ENCODE measurements around the gene PPP6R1. TPM values are rescaled to one million over a fixed set of nuclear protein-coding genes. Genes with fewer than 3 reads are reported as not detected.

PPP6R1 gene
- total and polyA plus RNA-seq, 5 experiments from 2014 or later: 57.3 to 168 (median 131) TPM

DNA sequence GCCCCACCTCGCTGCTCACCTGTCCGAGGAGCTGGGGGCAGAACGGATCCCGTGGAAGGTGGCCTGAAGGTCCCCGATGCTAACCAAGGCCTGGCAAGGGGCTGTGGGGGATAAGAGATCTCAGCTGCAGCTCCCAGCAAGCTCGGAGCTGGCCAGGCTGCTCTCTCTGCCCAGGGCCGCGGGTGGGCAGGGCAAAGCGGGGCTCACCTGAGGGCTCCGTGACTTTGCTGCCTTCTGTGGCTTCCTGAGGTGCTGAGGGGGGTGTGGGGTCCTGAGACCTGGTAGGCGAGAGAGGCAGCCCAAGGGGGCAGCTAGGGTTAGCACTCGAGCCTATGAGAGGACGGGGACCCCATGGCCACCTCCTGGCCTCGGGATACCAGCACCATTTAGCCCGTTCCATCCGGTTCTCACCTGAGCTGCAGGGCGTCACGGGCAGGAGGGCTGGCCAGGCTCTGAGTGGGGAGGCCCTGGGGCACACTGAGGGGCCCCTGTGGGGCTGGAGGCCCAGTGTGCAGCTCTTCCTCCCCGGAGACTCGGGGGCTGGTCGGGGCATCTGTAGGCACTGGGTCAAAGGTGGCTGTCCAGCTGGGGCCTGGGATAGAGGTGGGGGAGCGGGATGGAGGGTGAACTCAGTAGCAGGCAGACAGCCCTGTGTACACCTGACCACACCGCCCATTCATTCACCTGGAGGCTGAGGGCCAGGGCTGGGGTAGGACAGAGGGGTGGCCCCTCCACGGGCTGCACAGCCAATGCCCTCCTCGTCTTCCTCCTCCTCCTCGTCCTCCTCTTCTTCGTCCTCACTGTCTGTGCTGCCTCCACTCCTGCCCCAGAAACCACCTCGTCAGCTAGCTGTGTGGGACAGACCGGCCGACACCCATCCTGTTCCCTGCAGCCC is 27.2 kb downstream of the PPP6R1 start:
- POLR2A ChIA-PET: no interaction called here
- no peak overlapping the region for H3K27ac Mint-ChIP-seq

DNA sequence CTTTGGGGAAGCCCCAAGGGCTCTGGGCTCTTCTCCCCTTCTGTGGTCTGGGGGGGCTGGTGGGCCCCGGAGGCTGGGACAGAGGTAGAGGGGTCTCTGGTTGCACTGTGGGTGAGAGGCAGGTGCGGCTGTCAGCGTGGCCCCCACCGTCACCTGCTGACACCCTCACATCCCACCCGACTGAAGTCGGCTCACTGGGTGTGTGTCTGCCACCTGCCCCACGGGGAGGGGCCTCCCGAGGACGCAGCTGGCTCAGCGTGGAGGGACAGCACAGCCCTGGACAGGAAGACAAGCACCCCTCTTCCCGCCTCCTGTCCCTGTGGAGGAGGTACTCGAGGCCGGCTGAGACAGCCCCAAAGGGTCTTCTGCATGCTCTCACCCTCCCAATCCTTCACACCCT is 28.0 kb downstream of the PPP6R1 start:
- Mint-ChIP-seq H3K27me3 (no peaks in the 10 kb centered on the region), H3K27ac (peak overlapping the region in 1 of 10 donors; percentile 84), H3K9me3 (no peaks in the 10 kb centered on the region), H3K4me1 (peaks cover 0 to 13% (median 5%) of the 10 kb centered on the region in 4 donors), H3K4me3 (no peak overlapping the region), H3K36me3 (peaks cover 7 to 66% (median 11%) of the 10 kb centered on the region in 3 donors)
- POLR2A ChIA-PET: no interaction called here
- ATAC-seq (no peak), DNase-seq (no peak)

More for the DNA sequence above, 27.2 kb downstream of the PPP6R1 start:
- Mint-ChIP-seq H3K4me3 (no peak overlapping the region), H3K9me3 (no peaks in the 10 kb centered on the region), H3K36me3 (peaks cover 9 to 70% (median 11%) of the 10 kb centered on the region in 3 donors), H3K4me1 (peaks cover 0 to 10% (median 5%) of the 10 kb centered on the region in 4 donors), H3K27me3 (no peaks in the 10 kb centered on the region)
- DNase-seq (no peak), ATAC-seq (no peak)

DNA sequence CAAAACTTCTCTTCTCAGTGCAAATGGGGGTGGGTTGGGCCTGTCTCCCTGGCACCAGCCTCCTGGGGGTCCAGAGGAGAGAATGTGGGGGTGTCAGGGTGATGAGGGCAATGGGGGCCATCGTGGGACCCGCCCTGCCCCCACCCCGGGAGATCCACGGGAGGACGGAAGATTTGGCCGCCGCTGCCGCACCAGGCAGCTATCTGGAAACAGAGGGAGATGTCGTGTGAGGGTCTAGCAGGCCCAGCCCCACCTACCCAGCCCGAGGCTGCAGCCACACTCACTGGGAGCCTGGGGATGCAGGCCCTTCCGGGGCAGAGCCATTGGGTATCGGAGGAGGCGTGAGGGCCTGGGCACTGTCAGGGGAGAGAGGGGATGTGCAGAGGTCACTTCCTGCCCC is 28.5 kb downstream of the PPP6R1 start:
- Mint-ChIP-seq H3K4me3 (no peak overlapping the region), H3K27me3 (no peaks in the 10 kb centered on the region), H3K36me3 (peaks cover 7 to 62% (median 11%) of the 10 kb centered on the region in 3 donors), H3K9me3 (no peaks in the 10 kb centered on the region), H3K27ac (peak overlapping the region in 1 of 10 donors; percentile 37), H3K4me1 (peaks cover 0 to 17% (median 9%) of the 10 kb centered on the region in 4 donors)
- POLR2A ChIA-PET: interaction anchor here (0.6 kb wide), 1 partner anchor 1906 kb away, joined by 3 read pairs; no protein-coding TSS in a partner anchor
- ATAC-seq (no peak), DNase-seq (no peak)

DNA sequence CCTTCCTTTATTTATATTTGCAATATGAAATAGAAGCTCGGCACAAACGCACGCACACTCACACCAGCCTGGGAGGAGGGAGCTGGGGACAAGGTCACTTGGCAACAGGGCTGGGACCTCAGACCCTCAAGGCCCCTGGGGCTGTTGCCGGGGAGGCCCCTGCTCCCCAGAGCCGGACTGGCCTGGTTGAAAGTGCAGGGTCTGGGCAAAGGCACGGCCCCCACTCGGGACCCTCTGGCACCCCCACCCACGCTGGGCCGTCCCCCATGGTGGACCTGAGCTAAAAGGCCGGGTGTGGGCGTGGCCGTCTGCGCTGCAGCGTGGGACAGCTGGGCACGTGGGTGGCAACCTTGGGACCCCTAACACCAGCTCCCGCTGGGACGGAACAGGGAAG is 29.0 kb downstream of the PPP6R1 start:
- POLR2A ChIA-PET: interaction anchor here (0.6 kb wide), 1 partner anchor 1906 kb away, joined by 3 read pairs; no protein-coding TSS in a partner anchor

DNA sequence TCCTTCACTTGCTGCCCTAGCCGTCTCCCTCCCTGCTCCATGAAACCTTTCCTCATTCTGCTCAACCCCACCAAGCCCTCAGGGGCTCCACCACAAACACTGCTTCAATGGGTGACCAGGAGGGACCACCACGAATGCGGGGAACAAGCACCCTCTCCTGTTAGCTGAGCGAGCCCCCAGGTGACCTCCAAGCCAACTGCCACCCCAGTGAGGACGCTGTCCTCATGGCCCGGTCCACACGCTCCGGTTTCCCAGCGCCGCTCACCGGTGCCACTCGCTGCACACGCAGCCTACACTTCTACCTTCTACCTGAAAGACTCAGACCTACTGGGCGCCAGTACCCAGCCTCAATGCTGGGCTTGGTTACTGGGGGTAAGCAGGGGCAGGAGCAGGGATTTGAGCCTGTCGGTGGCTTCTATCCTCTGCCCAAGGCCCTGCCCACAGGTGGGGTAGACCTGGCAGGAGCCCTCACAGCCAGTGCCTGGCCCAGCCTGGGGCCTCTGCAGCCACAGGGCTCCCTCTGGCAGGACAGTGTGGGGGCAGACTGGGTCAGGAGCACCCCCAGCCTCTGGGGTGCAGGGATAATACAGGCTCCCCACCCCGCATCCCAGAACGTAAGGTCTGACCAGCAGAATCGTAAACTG is 29.6 kb downstream of the PPP6R1 start:
- H3K36me3 Mint-ChIP-seq: peaks cover 2 to 51% (median 2%) of the 10 kb centered on the region in 3 donors

More for the DNA sequence above, 29.0 kb downstream of the PPP6R1 start:
- H3K27ac Mint-ChIP-seq: no peak overlapping the region
- no peak overlapping the region for H3K4me3 Mint-ChIP-seq
- H3K4me1 Mint-ChIP-seq: peaks cover 0 to 15% (median 10%) of the 10 kb centered on the region in 4 donors
- ATAC-seq (no peak), DNase-seq (no peak)
- peaks cover 2 to 56% (median 7%) of the 10 kb centered on the region in 3 donors for H3K36me3 Mint-ChIP-seq
- H3K9me3 Mint-ChIP-seq: no peaks in the 10 kb centered on the region
- H3K27me3 Mint-ChIP-seq: no peaks in the 10 kb centered on the region

DNA sequence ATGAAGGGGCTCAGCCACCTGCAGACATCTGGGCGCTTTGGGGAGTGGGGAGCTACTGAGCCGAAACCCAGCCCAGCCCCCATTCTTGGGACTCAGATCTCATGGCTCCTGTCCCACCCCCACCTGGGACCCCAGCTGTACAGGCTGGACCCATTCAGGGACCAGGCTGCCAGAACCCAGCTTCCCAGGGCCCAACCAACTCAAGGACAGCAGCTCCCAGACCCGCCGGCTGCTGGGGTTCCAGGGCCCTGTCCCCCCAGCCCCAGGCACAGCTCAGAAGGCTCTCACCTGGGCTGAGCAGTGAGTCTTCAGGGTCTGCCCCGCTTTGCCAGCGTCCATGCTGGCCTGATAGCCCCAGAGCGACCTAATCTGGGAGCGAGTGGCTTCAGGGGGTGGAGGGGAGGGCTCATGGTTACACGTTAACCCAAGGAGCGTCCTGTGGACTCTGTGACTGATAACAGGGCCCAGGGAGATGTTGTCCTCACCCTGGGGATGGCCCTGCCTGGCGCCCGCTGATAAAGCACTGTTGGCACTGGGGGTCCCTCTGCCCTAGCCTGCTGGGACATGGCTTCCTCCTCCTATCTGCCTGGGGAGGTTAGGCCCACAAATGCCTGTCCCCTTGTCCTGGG is 30.3 kb downstream of the PPP6R1 start, which contains the start of gene TMEM86B:
Gene TMEM86B, minus strand, starts transcription at position 361 of the 629 bp plus-strand sequence. Its CDS starts 22 bp downstream, at position 339.
- POLR2A ChIA-PET: interaction anchor here (0.6 to 1.5 kb wide), 3 partner anchors 18 to 52 kb away, joined by 3 to 6 read pairs (median 5); partner anchors contain the start of gene HSPBP1
- ATAC-seq (no peak), DNase-seq (no peak)
- H3K27ac Mint-ChIP-seq: peak within 1 kb of the TSS in 2 of 10 donors; percentile 29 to 74
- H3K9me3 Mint-ChIP-seq: no peaks in the 10 kb centered on the region
- H3K36me3 Mint-ChIP-seq: peaks cover 0 to 45% (median 2%) of the 10 kb centered on the region in 3 donors
- peak within 1 kb of the TSS in 2 of 10 donors; percentile 36 to 65 for H3K4me3 Mint-ChIP-seq
- peaks cover 0 to 12% (median 9%) of the 10 kb centered on the region in 4 donors for H3K4me1 Mint-ChIP-seq
- H3K27me3 Mint-ChIP-seq: no peaks in the 10 kb centered on the region

More for the DNA sequence above, 29.6 kb downstream of the PPP6R1 start:
- no peak for DNase-seq
- H3K4me1 Mint-ChIP-seq: peaks cover 0 to 12% (median 9%) of the 10 kb centered on the region in 4 donors
- H3K9me3 Mint-ChIP-seq: no peaks in the 10 kb centered on the region
- H3K27ac Mint-ChIP-seq: peak overlapping the region in 1 of 10 donors; percentile 65
- H3K4me3 Mint-ChIP-seq: peak overlapping the region in 1 of 10 donors; percentile 36
- no peaks in the 10 kb centered on the region for H3K27me3 Mint-ChIP-seq
- ATAC-seq: no peak
- POLR2A ChIA-PET: no interaction called here

DNA sequence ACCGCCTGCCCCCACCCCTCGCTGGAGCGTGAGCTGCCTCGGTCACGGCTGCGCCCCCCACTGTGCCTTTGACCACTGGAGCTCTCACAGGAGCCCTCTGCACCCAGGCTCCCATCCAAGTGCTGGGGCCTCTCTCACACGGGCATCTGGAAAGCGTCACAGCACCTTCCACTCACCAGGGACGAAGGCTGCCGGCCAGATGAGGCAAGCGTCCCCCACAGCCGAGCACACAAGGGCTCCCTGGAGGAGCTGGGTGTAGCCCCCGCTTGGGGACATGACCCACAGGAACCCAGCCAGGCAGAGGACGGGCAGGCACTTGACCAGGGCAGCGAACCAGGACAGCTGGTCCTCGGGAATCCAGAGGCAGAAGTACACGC is 30.8 kb downstream of the PPP6R1 start:
- DNase-seq (no peak), ATAC-seq (no peak)
- Mint-ChIP-seq H3K27me3 (no peaks in the 10 kb centered on the region), H3K4me1 (peaks cover 0 to 12% (median 9%) of the 10 kb centered on the region in 4 donors), H3K9me3 (no peaks in the 10 kb centered on the region), H3K4me3 (peak overlapping the region in 1 of 10 donors; percentile 65), H3K27ac (peak overlapping the region in 1 of 10 donors; percentile 74), H3K36me3 (peaks cover 0 to 41% (median 2%) of the 10 kb centered on the region in 3 donors)
- POLR2A ChIA-PET: interaction anchor here (0.6 to 1.5 kb wide), 3 partner anchors 18 to 52 kb away, joined by 3 to 6 read pairs (median 5); partner anchors contain the start of gene HSPBP1

DNA sequence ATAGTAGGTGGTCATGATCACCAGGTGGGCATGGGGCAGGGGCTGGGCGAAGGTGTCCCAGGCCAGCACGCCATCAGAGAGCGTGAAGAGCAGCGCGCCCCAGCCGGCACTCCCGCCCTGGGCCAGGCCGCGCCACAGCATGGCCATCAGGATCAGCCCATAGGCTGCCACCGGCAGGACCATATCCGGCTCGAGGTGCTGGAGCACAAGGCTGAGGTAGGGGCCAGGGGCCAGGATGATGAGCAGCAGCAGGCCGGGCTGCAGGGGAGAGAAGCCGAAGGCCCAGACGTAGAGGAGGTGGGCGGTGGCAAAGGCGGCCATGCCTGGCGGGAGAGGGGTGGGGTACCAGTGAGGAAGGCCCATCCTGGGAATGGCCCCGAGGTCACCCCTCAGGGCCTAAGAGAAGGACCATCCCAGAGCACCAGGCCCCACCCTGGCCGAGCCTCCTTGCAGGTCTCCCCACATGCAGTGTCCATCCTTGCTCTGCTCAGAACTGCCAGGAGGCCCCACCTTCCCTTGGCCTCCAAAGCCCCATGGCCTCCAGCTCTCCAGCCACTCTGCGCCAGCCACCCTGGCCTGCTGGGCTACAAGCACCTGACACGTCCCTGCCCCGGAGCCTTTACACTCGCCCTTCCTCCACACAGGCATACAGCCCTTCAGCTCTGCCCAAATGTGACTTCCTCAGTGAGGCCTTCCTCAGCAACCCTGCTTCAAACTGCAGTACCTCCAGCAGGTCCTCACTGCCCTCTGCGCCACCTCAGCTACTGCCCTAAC is 31.4 kb downstream of the PPP6R1 start:
- DNase-seq: no peak
- Mint-ChIP-seq H3K27me3 (no peaks in the 10 kb centered on the region), H3K9me3 (no peaks in the 10 kb centered on the region), H3K4me1 (peaks cover 0 to 12% (median 9%) of the 10 kb centered on the region in 4 donors), H3K36me3 (peaks cover 0 to 35% (median 2%) of the 10 kb centered on the region in 3 donors), H3K27ac (peak overlapping the region in 2 of 10 donors; percentile 29 to 31), H3K4me3 (peak overlapping the region in 1 of 10 donors; percentile 65)
- POLR2A ChIA-PET: interaction anchor here (0.6 to 1.5 kb wide), 3 partner anchors 19 to 53 kb away, joined by 3 to 6 read pairs (median 5); partner anchors contain the start of gene HSPBP1
- ATAC-seq: no peak

DNA sequence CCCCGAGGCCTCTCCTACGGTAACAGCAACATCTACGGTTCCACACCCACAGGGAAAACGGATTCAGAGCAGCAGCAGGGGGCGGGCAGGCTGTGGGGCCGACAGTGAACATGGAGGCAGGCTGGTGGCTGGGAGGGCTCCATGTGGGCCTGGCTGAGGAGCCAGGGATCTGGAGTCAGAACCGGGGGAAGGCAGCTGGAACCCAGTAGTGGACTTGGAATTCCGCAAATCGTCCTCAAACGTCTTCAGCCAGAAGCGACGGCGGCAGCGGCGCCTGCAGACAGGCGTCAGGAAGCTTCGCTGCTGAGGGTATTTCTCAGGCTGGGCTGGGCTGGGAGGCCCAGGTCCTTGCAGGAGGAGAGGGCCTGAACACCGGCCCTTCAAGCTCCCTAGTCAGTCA is 32.0 kb downstream of the PPP6R1 start:
- H3K4me3 Mint-ChIP-seq: no peak overlapping the region
- ATAC-seq (no peak), DNase-seq (no peak)
- H3K4me1 Mint-ChIP-seq: peaks cover 0 to 12% (median 9%) of the 10 kb centered on the region in 4 donors
- no peaks in the 10 kb centered on the region for H3K27me3 Mint-ChIP-seq
- no peaks in the 10 kb centered on the region for H3K9me3 Mint-ChIP-seq
- peaks cover 0 to 29% (median 2%) of the 10 kb centered on the region in 3 donors for H3K36me3 Mint-ChIP-seq
- H3K27ac Mint-ChIP-seq: no peak overlapping the region
- POLR2A ChIA-PET: no interaction called here

DNA sequence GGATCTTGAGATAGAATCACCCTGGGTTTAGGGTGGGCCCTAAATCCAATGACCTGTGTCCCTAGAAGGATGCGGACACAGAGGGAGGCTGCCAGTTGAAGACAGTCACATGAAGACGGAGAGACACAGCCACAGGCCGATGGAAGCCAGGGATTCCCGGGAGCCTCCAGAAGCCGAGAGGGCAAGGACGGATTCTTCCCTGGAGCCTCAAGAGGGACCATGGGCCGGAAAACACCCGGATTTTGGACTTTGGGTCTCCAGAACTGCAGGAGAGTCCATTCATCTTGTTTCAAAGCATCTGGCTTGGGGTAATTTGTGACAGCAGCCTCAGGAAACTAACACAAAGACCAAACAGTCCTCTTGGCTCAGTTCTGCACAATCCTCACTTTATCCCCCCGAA is 32.5 kb downstream of the PPP6R1 start:
- H3K27ac Mint-ChIP-seq: peak overlapping the region in 1 of 10 donors; percentile 15
- peaks cover 2 to 26% (median 4%) of the 10 kb centered on the region in 3 donors for H3K36me3 Mint-ChIP-seq

DNA sequence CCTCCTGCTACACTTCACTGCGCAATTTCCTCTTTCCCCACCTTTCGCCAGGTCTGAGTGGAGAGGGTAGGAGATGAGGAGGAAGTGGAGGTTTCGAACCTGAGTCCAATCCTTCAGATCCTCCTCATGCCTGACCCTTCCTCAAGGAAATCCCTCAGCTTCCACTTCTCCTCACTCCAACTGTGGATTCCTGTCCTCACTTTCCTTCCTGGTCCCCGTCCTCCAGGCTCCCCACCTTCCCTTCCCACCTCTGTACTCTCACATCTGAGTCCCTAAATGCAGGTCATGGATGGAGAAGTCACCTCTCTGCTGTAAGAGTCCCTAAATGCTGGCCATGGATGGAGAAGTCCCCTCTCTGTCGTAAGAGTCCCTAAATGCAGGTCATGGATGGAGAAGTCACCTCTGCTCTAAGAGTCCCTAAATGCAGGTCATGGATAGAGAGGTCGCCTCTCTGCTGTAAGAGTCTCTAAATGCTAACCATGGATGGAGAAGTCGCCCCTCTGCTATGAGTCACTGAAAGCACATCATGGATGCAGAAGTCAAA is 33.3 kb downstream of the PPP6R1 start:
- DNase-seq (no peak), ATAC-seq (no peak)
- Mint-ChIP-seq H3K27ac (peak overlapping the region in 6 of 10 donors; percentile 25 to 87 (median 54)), H3K4me3 (no peak overlapping the region), H3K27me3 (no peaks in the 10 kb centered on the region), H3K4me1 (peaks cover 0 to 12% (median 9%) of the 10 kb centered on the region in 4 donors), H3K9me3 (peaks cover 0 to 4% (median 2%) of the 10 kb centered on the region in 9 donors), H3K36me3 (peaks cover 4 to 21% (median 4%) of the 10 kb centered on the region in 3 donors)
- POLR2A ChIA-PET: no interaction called here

More for the DNA sequence above, 32.5 kb downstream of the PPP6R1 start:
- POLR2A ChIA-PET: no interaction called here
- DNase-seq (no peak), ATAC-seq (no peak)
- no peaks in the 10 kb centered on the region for H3K27me3 Mint-ChIP-seq
- peaks cover 0 to 2% (median 0%) of the 10 kb centered on the region in 9 donors for H3K9me3 Mint-ChIP-seq
- H3K4me1 Mint-ChIP-seq: peaks cover 0 to 12% (median 9%) of the 10 kb centered on the region in 4 donors
- no peak overlapping the region for H3K4me3 Mint-ChIP-seq

Data from naive thymus-derived CD8-positive, alpha-beta T cell (primary cell).